Stomach (tissue), 4 donors: ENCODE results near the gene GIMAP5.

ENCODE experiments used
- EP300 ChIP-seq: sonication (generic); formaldehyde crosslinking; IDR thresholded peaks from one replicate; pipeline ENCODE4 v1.6.1; 2017; ENCODE audit warnings: antibody characterized with exemption
- POLR2A ChIP-seq, 4 donors: fragments of 450-650 bp; IDR thresholded peaks; one replicate each; pipeline ENCODE4 v1.6.1; 2016; ENCODE audit warnings: antibody characterized with exemption in 4 of 4, control low read depth in 2 of 4, mild to moderate bottlenecking in 1 of 4, moderate library complexity in 1 of 4
- POLR2AphosphoS5 ChIP-seq, 3 donors: sonication (generic); formaldehyde crosslinking; IDR thresholded peaks; one replicate each; pipeline ENCODE4 v1.6.1; 2016; ENCODE audit warnings: antibody characterized with exemption in 3 of 3
- TF ChIP-seq, protein P1 (sequence below), 7 experiments: fragments of 450-650 bp in 4 of 7; fragments of 200-600 bp in 3 of 7; sonication (generic) in 3 of 7; IDR thresholded peaks; one replicate each; pipeline ENCODE4 v1.5.1; 2016 to 2019; ENCODE audit warnings: antibody characterized with exemption in 7 of 7, control low read depth in 2 of 7, mild to moderate bottlenecking in 1 of 7

DNA sequence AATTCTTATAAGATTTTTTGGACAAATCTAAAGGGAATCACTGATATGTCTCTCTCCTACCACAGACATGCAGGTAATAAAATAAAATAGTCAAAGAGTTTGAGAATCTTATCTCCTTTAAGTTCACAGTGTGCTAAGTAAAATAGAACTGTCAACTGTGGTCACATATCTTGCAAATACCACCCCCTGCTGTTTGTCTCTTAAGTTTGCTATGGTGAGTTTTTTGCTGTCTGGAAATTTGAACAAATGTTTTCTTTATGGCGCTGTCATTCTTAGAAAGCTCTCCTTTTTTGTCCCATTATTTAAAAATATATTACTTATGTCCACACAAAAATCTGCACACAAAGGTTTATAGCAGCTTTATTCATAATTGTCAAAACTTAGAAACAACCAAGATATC lies 19.6 kb downstream of the GIMAP5 start:
- TF ChIP-seq, protein P1, sequence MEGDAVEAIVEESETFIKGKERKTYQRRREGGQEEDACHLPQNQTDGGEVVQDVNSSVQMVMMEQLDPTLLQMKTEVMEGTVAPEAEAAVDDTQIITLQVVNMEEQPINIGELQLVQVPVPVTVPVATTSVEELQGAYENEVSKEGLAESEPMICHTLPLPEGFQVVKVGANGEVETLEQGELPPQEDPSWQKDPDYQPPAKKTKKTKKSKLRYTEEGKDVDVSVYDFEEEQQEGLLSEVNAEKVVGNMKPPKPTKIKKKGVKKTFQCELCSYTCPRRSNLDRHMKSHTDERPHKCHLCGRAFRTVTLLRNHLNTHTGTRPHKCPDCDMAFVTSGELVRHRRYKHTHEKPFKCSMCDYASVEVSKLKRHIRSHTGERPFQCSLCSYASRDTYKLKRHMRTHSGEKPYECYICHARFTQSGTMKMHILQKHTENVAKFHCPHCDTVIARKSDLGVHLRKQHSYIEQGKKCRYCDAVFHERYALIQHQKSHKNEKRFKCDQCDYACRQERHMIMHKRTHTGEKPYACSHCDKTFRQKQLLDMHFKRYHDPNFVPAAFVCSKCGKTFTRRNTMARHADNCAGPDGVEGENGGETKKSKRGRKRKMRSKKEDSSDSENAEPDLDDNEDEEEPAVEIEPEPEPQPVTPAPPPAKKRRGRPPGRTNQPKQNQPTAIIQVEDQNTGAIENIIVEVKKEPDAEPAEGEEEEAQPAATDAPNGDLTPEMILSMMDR (IDR thresholded peaks at IDR 0.05) = peak in 3 of 7 experiments; percentile 27 to 39 (median 32)
- TF ChIP-seq POLR2A (IDR thresholded peaks at IDR 0.05) (no peak), POLR2AphosphoS5 (IDR thresholded peaks at IDR 0.05) (no peak), EP300 (no peak)
